Prostate gland (tissue), 2 donors: ENCODE results near the gene CEP112. TPM values are rescaled to one million over a fixed set of nuclear protein-coding genes. Genes with fewer than 3 reads are reported as not detected.

Experiments used
- DNase-seq: peaks from one replicate; pipeline ENCODE4 v3.0.0-alpha.2; 2019; ENCODE audit warnings: low spot score
- H3K27ac ChIP-seq, 2 donors: fragments of 200-600 bp; sonication (generic); 2 replicates each; pipeline ENCODE4 v1.5.1; 2017 to 2019
- H3K27me3 ChIP-seq: fragments of 200-600 bp; sonication (generic); replicated peaks from 2 replicates; pipeline ENCODE4 v1.5.1; 2019; ENCODE audit not compliant: insufficient read depth
- H3K36me3 ChIP-seq, 2 donors: fragments of 200-600 bp; sonication (generic); 1 replicate in 1 of 2; 2 replicates in 1 of 2; pipeline versions ENCODE4 v1.5.1 to v1.8.1; 2017 to 2019
- H3K4me1 ChIP-seq: fragments of 200-600 bp; sonication (generic); replicated peaks from 2 replicates; pipeline ENCODE4 v1.5.1; 2019
- H3K4me3 ChIP-seq, 2 donors: fragments of 200-600 bp; sonication (generic); 2 replicates each; pipeline ENCODE4 v1.5.1; 2017 to 2019
- H3K9me3 ChIP-seq: fragments of 200-600 bp; sonication (generic); 2 replicates; pipeline ENCODE4 v1.5.1; 2017
- CTCF ChIP-seq, 4 experiments: fragments of 200-600 bp in 2 of 4; fragments of 450-650 bp in 2 of 4; sonication (generic) in 2 of 4; IDR thresholded peaks; 1 replicate in 3 of 4; 2 replicates in 1 of 4; pipeline ENCODE4 v1.5.1; 2016 to 2019; ENCODE audit warnings: antibody characterized with exemption in 4 of 4, mild to moderate bottlenecking in 2 of 4, moderate library complexity in 2 of 4
- POLR2A ChIP-seq: fragments of 450-650 bp; IDR thresholded peaks from one replicate; pipeline ENCODE4 v1.6.1; 2016; ENCODE audit warnings: antibody characterized with exemption, mild to moderate bottlenecking
- POLR2AphosphoS5 ChIP-seq: sonication (generic); formaldehyde crosslinking; IDR thresholded peaks from one replicate; pipeline ENCODE4 v1.6.1; 2017; ENCODE audit warnings: antibody characterized with exemption
- WGBS: methylation state at CpG from one replicate; pipeline ENCODE4 v1.1.5; 2018; 5-methylcytosine and 5-hydroxymethylcytosine counted together
- intact Hi-C: fragments of 100-400 bp; cut with DNase I; formaldehyde crosslinking; loops from one replicate; pipeline ENCODE4 v1.14.2; 2022
- total RNA-seq, 2 donors: library from RNA; depleted of rRNA; stranded (reverse); fragments of >200 nt; gene quantifications; one replicate each; pipeline ENCODE4 v1.1.0, GENCODE V29; 2016

Gene CEP112
- total RNA-seq, 2 donors from 2014 or later: 2.3 to 22.8 TPM

DNA sequence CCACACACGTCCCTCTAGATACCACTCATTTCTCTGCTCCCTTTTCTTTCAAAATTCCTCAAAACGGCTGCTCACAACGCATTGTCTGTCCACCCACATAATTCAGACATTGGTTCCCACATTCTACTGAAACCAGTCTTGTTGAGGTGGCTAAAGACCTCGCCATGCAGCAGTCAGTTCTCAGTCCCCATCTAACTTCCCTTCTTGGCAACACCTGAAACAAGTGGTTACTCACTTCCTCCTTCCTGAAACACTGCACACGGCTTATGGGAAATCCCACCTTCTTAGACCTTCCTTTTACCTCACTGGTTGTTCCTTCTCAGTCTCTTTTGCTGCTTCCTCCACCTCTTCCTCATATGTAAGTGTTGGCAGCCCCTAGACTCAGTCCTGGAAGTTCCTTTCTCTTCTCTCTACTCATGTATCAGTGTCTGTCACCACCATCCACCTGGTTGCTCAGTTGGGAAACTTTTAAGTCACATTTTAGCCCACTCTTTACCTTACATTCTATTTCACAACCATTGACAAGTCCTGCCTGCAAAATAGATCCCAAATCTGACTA is 277.1 kb downstream of the CEP112 start:
- H3K36me3 ChIP-seq: no peaks in the 10 kb centered on the region
- intact Hi-C loops: no loop called here
- 81% methylated on average over 5 of the region's 5 CpGs for WGBS
- TF ChIP-seq POLR2A (no peak), POLR2AphosphoS5 (no peak), CTCF (IDR thresholded peaks at IDR 0.05) (no peak)
- H3K4me3 ChIP-seq: no peak overlapping the region
- no peak overlapping the region for H3K27ac ChIP-seq
- H3K27me3 ChIP-seq: no peaks in the 10 kb centered on the region
- DNase-seq: no peak
- no peaks in the 10 kb centered on the region for H3K9me3 ChIP-seq
- H3K4me1 ChIP-seq: no peaks in the 10 kb centered on the region

GRCh38 chr17:65913326-65913850 is 278.5 kb downstream of the CEP112 start:
- DNase-seq: no peak
- H3K27me3 ChIP-seq: no peaks in the 10 kb centered on the region
- no peak overlapping the region for H3K4me3 ChIP-seq
- whole genome bisulfite sequencing: 93% methylated on average over 4 of the region's 4 CpGs
- H3K9me3 ChIP-seq: no peaks in the 10 kb centered on the region
- H3K36me3 ChIP-seq: no peaks in the 10 kb centered on the region
- TF ChIP-seq POLR2AphosphoS5 (no peak), POLR2A (no peak), CTCF (IDR thresholded peaks at IDR 0.05) (no peak)
- no peak overlapping the region for H3K27ac ChIP-seq
- no peaks in the 10 kb centered on the region for H3K4me1 ChIP-seq
- intact Hi-C loops: no loop called here

GRCh38 chr17:65910836-65911235 is 281.1 kb downstream of the CEP112 start:
- H3K27ac ChIP-seq: no peak overlapping the region
- no peaks in the 10 kb centered on the region for H3K9me3 ChIP-seq
- no peak for DNase-seq
- intact Hi-C loops: no loop called here
- TF ChIP-seq CTCF (IDR thresholded peaks at IDR 0.05) (no peak), POLR2AphosphoS5 (no peak), POLR2A (no peak)
- no peaks in the 10 kb centered on the region for H3K27me3 ChIP-seq
- 91% methylated on average over 1 of the region's 1 CpG for WGBS
- no peaks in the 10 kb centered on the region for H3K36me3 ChIP-seq
- no peak overlapping the region for H3K4me3 ChIP-seq
- no peaks in the 10 kb centered on the region for H3K4me1 ChIP-seq

GRCh38 chr17:65902831-65903522 is 289.0 kb downstream of the CEP112 start:
- no peak for DNase-seq
- H3K27ac ChIP-seq: no peak overlapping the region
- H3K4me1 ChIP-seq: no peaks in the 10 kb centered on the region
- no peaks in the 10 kb centered on the region for H3K27me3 ChIP-seq
- no peak for TF ChIP-seq CTCF (IDR thresholded peaks at IDR 0.05)
- TF ChIP-seq POLR2AphosphoS5: no peak
- TF ChIP-seq POLR2A: no peak
- H3K9me3 ChIP-seq: no peaks in the 10 kb centered on the region
- H3K36me3 ChIP-seq: no peaks in the 10 kb centered on the region
- intact Hi-C loops: no loop called here
- 83% methylated on average over 11 of the region's 11 CpGs for WGBS
- no peak overlapping the region for H3K4me3 ChIP-seq

GRCh38 chr17:65902155-65902554 is 289.8 kb downstream of the CEP112 start:
- no peak for DNase-seq
- 94% methylated on average over 10 of the region's 10 CpGs for WGBS
- Histone ChIP-seq H3K4me1 (no peaks in the 10 kb centered on the region), H3K36me3 (no peaks in the 10 kb centered on the region), H3K27me3 (no peaks in the 10 kb centered on the region), H3K4me3 (no peak overlapping the region), H3K9me3 (no peaks in the 10 kb centered on the region), H3K27ac (no peak overlapping the region)
- TF ChIP-seq POLR2A: no peak
- TF ChIP-seq CTCF (IDR thresholded peaks at IDR 0.05): no peak
- no peak for TF ChIP-seq POLR2AphosphoS5
- intact Hi-C loops: no loop called here
